SK-N-SH treated with all-trans-retinoic acid at 6 μM for 48 hours (cell line): Measurements from ENCODE around the gene DNMBP.

Source experiments
- ATAC-seq: fragments of 200-7000 bp; cut with Tn5 transposase; 3 replicates; pipeline ENCODE4 v1.9.1; 2020; ENCODE audit warnings: mild to moderate bottlenecking, moderate library complexity
- ARNTL ChIP-seq: fragments of 450-650 bp; formaldehyde crosslinking; IDR thresholded peaks from 2 replicates; pipeline ENCODE4 v1.5.0; 2020; ENCODE audit warnings: low read depth, mild to moderate bottlenecking, moderate library complexity, borderline replicate concordance
- BACH2 ChIP-seq: fragments of 250-450 bp; sonication (Bioruptor Pico); IDR thresholded peaks from 2 replicates; pipeline ENCODE4 v1.9.0; 2021; ENCODE audit warnings: mild to moderate bottlenecking, borderline replicate concordance
- CREB5 ChIP-seq: fragments of 250-450 bp; sonication (Bioruptor Pico); IDR thresholded peaks from 2 replicates; pipeline ENCODE4 v1.5.1; 2020; ENCODE audit warnings: low read depth, mild to moderate bottlenecking, moderate library complexity
- CSDC2 ChIP-seq: fragments of 250-450 bp; sonication (Bioruptor Pico); IDR thresholded peaks from 2 replicates; pipeline ENCODE4 v1.5.0; 2020; ENCODE audit warnings: mild to moderate bottlenecking, moderate library complexity
- CSRNP3 ChIP-seq: fragments of 250-450 bp; sonication (Bioruptor Pico); IDR thresholded peaks from 2 replicates; pipeline ENCODE4 v1.5.1; 2021; ENCODE audit warnings: mild to moderate bottlenecking, moderate library complexity
- ESRRG ChIP-seq: fragments of 250-450 bp; sonication (Bioruptor Pico); IDR thresholded peaks from 2 replicates; pipeline ENCODE4 v1.6.1; 2021; ENCODE audit warnings: mild to moderate bottlenecking
- GLIS3 ChIP-seq: fragments of 250-450 bp; sonication (Bioruptor Pico); IDR thresholded peaks from 2 replicates; pipeline ENCODE4 v1.5.0; 2020; ENCODE audit warnings: mild to moderate bottlenecking, moderate library complexity
- ISL1 ChIP-seq: fragments of 250-450 bp; sonication (Bioruptor Pico); IDR thresholded peaks from 2 replicates; pipeline ENCODE4 v2.1.2; 2022; ENCODE audit warnings: mild to moderate bottlenecking, moderate library complexity
- PATZ1 ChIP-seq: fragments of 250-450 bp; sonication (Bioruptor Pico); IDR thresholded peaks from 2 replicates; pipeline ENCODE4 v1.8.0; 2020; ENCODE audit warnings: mild to moderate bottlenecking, moderate library complexity, borderline replicate concordance
- POU6F1 ChIP-seq: fragments of 250-450 bp; sonication (Bioruptor Pico); IDR thresholded peaks from 2 replicates; pipeline ENCODE4 v1.8.0; 2021; ENCODE audit warnings: low read depth, mild to moderate bottlenecking, moderate library complexity, borderline replicate concordance
- PPARA ChIP-seq: fragments of 250-450 bp; sonication (Bioruptor Pico); IDR thresholded peaks from 2 replicates; pipeline ENCODE4 v1.5.0; 2020; ENCODE audit warnings: mild to moderate bottlenecking, borderline replicate concordance
- RARB ChIP-seq: fragments of 250-450 bp; sonication (Bioruptor Pico); IDR thresholded peaks from 2 replicates; pipeline ENCODE4 v1.8.0; 2021; ENCODE audit warnings: mild to moderate bottlenecking, moderate library complexity
- SNAI2 ChIP-seq: fragments of 250-450 bp; sonication (Bioruptor Pico); IDR thresholded peaks from 2 replicates; pipeline ENCODE4 v1.5.0; 2020; ENCODE audit warnings: mild to moderate bottlenecking, moderate library complexity
- TCF4 ChIP-seq: fragments of 250-450 bp; sonication (Bioruptor Pico); IDR thresholded peaks from 2 replicates; pipeline ENCODE4 v1.8.0; 2021; ENCODE audit warnings: mild to moderate bottlenecking, moderate library complexity, borderline replicate concordance
- TOX ChIP-seq: fragments of 250-450 bp; sonication (Bioruptor Pico); IDR thresholded peaks from 2 replicates; pipeline ENCODE4 v1.8.0; 2021; ENCODE audit warnings: mild to moderate bottlenecking, moderate library complexity, borderline replicate concordance
- TSHZ2 ChIP-seq: fragments of 250-450 bp; sonication (Bioruptor Pico); IDR thresholded peaks from 2 replicates; pipeline ENCODE4 v1.5.0; 2020; ENCODE audit warnings: mild to moderate bottlenecking, moderate library complexity
- ZC3H10 ChIP-seq: fragments of 250-450 bp; sonication (Bioruptor Pico); IDR thresholded peaks from 2 replicates; pipeline ENCODE4 v1.5.1; 2021; ENCODE audit warnings: mild to moderate bottlenecking, moderate library complexity
- ZFP3 ChIP-seq: fragments of 250-450 bp; sonication (Bioruptor Pico); IDR thresholded peaks from 2 replicates; pipeline ENCODE4 v1.5.0; 2020; ENCODE audit warnings: mild to moderate bottlenecking, moderate library complexity
- ZFP30 ChIP-seq: fragments of 450-650 bp; formaldehyde crosslinking; IDR thresholded peaks from 2 replicates; pipeline ENCODE4 v1.5.0; 2022; ENCODE audit warnings: mild to moderate bottlenecking, moderate library complexity
- ZNF565 ChIP-seq: fragments of 450-650 bp; formaldehyde crosslinking; conservative IDR thresholded peaks from 2 replicates; pipeline ENCODE4 v1.5.0; 2020; ENCODE audit warnings: low read depth, mild to moderate bottlenecking, moderate library complexity
- ZNF70 ChIP-seq: fragments of 450-650 bp; formaldehyde crosslinking; IDR thresholded peaks from 2 replicates; pipeline ENCODE4 v1.5.0; 2020; ENCODE audit warnings: mild to moderate bottlenecking, moderate library complexity
- ZNF8 ChIP-seq: fragments of 450-650 bp; formaldehyde crosslinking; IDR thresholded peaks from 2 replicates; pipeline ENCODE4 v1.5.0; 2020; ENCODE audit warnings: mild to moderate bottlenecking, moderate library complexity

Gene DNMBP

GRCh38 chr10:99995713-99996112 lies 14.0 kb downstream of the DNMBP start:
- no peak for TF ChIP-seq ZNF8
- TF ChIP-seq ISL1 (CRISPR knock-in tag): no peak
- no peak for TF ChIP-seq ZC3H10 (CRISPR knock-in tag)
- TF ChIP-seq GLIS3 (CRISPR knock-in tag): no peak
- TF ChIP-seq ESRRG (CRISPR knock-in tag): no peak
- TF ChIP-seq CREB5 (CRISPR knock-in tag): no peak
- TF ChIP-seq CSDC2 (CRISPR knock-in tag): no peak
- no peak for TF ChIP-seq PPARA (CRISPR knock-in tag)
- no peak for TF ChIP-seq PATZ1 (CRISPR knock-in tag)
- TF ChIP-seq ZNF565 (CRISPR knock-in tag): no peak
- TF ChIP-seq TSHZ2 (CRISPR knock-in tag): no peak
- no peak for TF ChIP-seq RARB (CRISPR knock-in tag)
- no peak for TF ChIP-seq ZFP30 (CRISPR knock-in tag)
- no peak for TF ChIP-seq BACH2 (CRISPR knock-in tag)
- no peak for TF ChIP-seq TCF4 (CRISPR knock-in tag)

GRCh38 chr10:99995269-99995668 lies 14.5 kb downstream of the DNMBP start:
- TF ChIP-seq TSHZ2 (CRISPR knock-in tag): no peak
- TF ChIP-seq CSRNP3 (CRISPR knock-in tag): no peak
- no peak for TF ChIP-seq TOX
- TF ChIP-seq ZNF8: no peak
- TF ChIP-seq ZNF565 (CRISPR knock-in tag): no peak
- no peak for TF ChIP-seq PATZ1 (CRISPR knock-in tag)
- TF ChIP-seq ZFP3 (CRISPR knock-in tag): no peak
- no peak for TF ChIP-seq GLIS3 (CRISPR knock-in tag)
- TF ChIP-seq ZNF70 (CRISPR knock-in tag): no peak
- no peak for TF ChIP-seq CREB5 (CRISPR knock-in tag)
- TF ChIP-seq RARB (CRISPR knock-in tag): no peak
- TF ChIP-seq BACH2 (CRISPR knock-in tag): no peak
- no peak for TF ChIP-seq CSDC2 (CRISPR knock-in tag)
- no peak for TF ChIP-seq SNAI2 (CRISPR knock-in tag)
- no peak for TF ChIP-seq ESRRG (CRISPR knock-in tag)
- TF ChIP-seq ARNTL (CRISPR knock-in tag): no peak
- no peak for TF ChIP-seq TCF4 (CRISPR knock-in tag)
- no peak for TF ChIP-seq POU6F1 (CRISPR knock-in tag)
- no peak for TF ChIP-seq ISL1 (CRISPR knock-in tag)
- TF ChIP-seq, all 23 proteins: peak for 0
- ATAC-seq: no peak

More at GRCh38 chr10:99995713-99996112, 14.0 kb downstream of the DNMBP start:
- no peak for ATAC-seq
